A549 (cell line): ENCODE results near the gene OR2L8. TPM values are rescaled to one million over a fixed set of nuclear protein-coding genes. Genes with fewer than 3 reads are reported as not detected.

Experiments used
- ATAC-seq, 2 experiments: fragments of 200-7000 bp in 1 of 2; fragments of >200 bp in 1 of 2; cut with Nextera tagmentation in 1 of 2; cut with Tn5 transposase in 1 of 2; 3 replicates each; pipeline versions ENCODE4 v1.8.0 to v1.9.1; 2018 to 2020; ENCODE audit warnings: mild to moderate bottlenecking in 1 of 2, moderate library complexity in 1 of 2
- CTCF ChIA-PET: fragments of 300-600 bp; sonication (Branson Sonifier 250); formaldehyde crosslinking; extraction: SDS; loops from one replicate; lab custom pipeline; 2021; ENCODE audit warnings: antibody characterized with exemption, inconsistent platforms; lab: Yijun Ruan, JAX
- POLR2A ChIA-PET: fragments of 350-600 bp; formaldehyde crosslinking; extraction: SDS; loops from one replicate; lab custom pipeline; 2021; ENCODE audit warnings: antibody characterized with exemption, inconsistent platforms; lab: Yijun Ruan, JAX
- DNase-seq, 2 experiments: peaks; one replicate each; pipeline versions ENCODE4 v3.0.0 to v3.0.0-alpha.2; 2011 to 2016; ENCODE audit warnings: low read depth in 1 of 2, low spot score in 1 of 2
- FAIRE-seq: peaks from 2 replicates; lab custom pipeline; 2011; peaks lifted over from hg19 to GRCh38; lab: Jason Lieb, UNC
- H3K27ac ChIP-seq, 2 experiments: fragments of >200 bp; sonication (Bioruptor Twin); formaldehyde crosslinking; 3 replicates each; pipeline ENCODE4 v1.5.1; 2016 to 2017
- H3K4me1 ChIP-seq: fragments of >200 bp; sonication (Bioruptor Twin); formaldehyde crosslinking; 3 replicates; pipeline ENCODE4 v1.6.1; 2016
- H3K4me2 ChIP-seq: fragments of >200 bp; sonication (Bioruptor Twin); formaldehyde crosslinking; 3 replicates; pipeline ENCODE4 v1.6.1; 2016
- H3K4me3 ChIP-seq: fragments of >200 bp; sonication (Bioruptor Twin); formaldehyde crosslinking; 3 replicates; pipeline ENCODE4 v1.5.1; 2016
- H3K9me3 ChIP-seq: fragments of >200 bp; sonication (Bioruptor Twin); formaldehyde crosslinking; 3 replicates; pipeline ENCODE4 v1.6.1; 2016
- CBX2 ChIP-seq: fragments of 200-600 bp; sonication (generic); IDR thresholded peaks from 2 replicates; pipeline ENCODE4 v1.6.1; 2016; ENCODE audit warnings: low read depth, mild to moderate bottlenecking, borderline replicate concordance
- CEBPB ChIP-seq, 2 experiments: fragments of >200 bp in 1 of 2; sonication (Bioruptor Twin) in 1 of 2; formaldehyde crosslinking in 1 of 2; IDR thresholded peaks; 2 replicates each; pipeline ENCODE4 v1.6.1; 2012 to 2016
- CHD2 ChIP-seq: fragments of 150-350 bp; IDR thresholded peaks from 2 replicates; pipeline ENCODE4 v1.6.1; 2014; ENCODE audit warnings: low read length; ENCODE audit not compliant: partially characterized antibody
- EHMT2 ChIP-seq: fragments of 200-600 bp; sonication (generic); IDR thresholded peaks from 2 replicates; pipeline ENCODE4 v1.6.1; 2016; ENCODE audit warnings: antibody characterized with exemption, low read depth, mild to moderate bottlenecking, moderate library complexity
- ESRRA ChIP-seq: fragments of 150-350 bp; IDR thresholded peaks from 2 replicates; pipeline ENCODE4 v1.6.1; 2014; ENCODE audit warnings: mild to moderate bottlenecking, low read length, borderline replicate concordance
- HOXA7 ChIP-seq: fragments of 250-450 bp; sonication (Bioruptor Pico); IDR thresholded peaks from 2 replicates; pipeline ENCODE4 v1.5.0; 2020; ENCODE audit warnings: mild to moderate bottlenecking, moderate library complexity
- JUN ChIP-seq, 2 experiments: fragments of >200 bp; sonication (Bioruptor Twin); formaldehyde crosslinking; IDR thresholded peaks; 2 replicates in 1 of 2; 3 replicates in 1 of 2; pipeline ENCODE4 v1.6.1; 2016 to 2017
- KDM5A ChIP-seq: fragments of 200-600 bp; sonication (generic); IDR thresholded peaks from 2 replicates; pipeline ENCODE4 v1.6.1; 2016; ENCODE audit warnings: antibody characterized with exemption, mild to moderate bottlenecking
- MYC ChIP-seq: IDR thresholded peaks from 2 replicates; pipeline ENCODE4 v1.6.1; 2012; ENCODE audit warnings: mild to moderate bottlenecking, inconsistent platforms, low read length, improper control_type of control experiment, borderline replicate concordance
- NPAS2 ChIP-seq: fragments of 250-450 bp; sonication (Bioruptor Pico); IDR thresholded peaks from 2 replicates; pipeline ENCODE4 v1.8.0; 2022; ENCODE audit warnings: mild to moderate bottlenecking, moderate library complexity, borderline replicate concordance
- POLR2AphosphoS2 ChIP-seq: conservative IDR thresholded peaks from 2 replicates; pipeline ENCODE4 v1.6.1; 2012; ENCODE audit warnings: low read length, improper control_type of control experiment, inconsistent platforms
- RNF2 ChIP-seq: fragments of 200-600 bp; sonication (generic); IDR thresholded peaks from 2 replicates; pipeline ENCODE4 v1.6.1; 2016; ENCODE audit warnings: low read depth, mild to moderate bottlenecking, antibody characterized with exemption, moderate library complexity, borderline replicate concordance
- SMC3 ChIP-seq: fragments of >200 bp; sonication (Bioruptor Twin); formaldehyde crosslinking; IDR thresholded peaks from 3 replicates; pipeline ENCODE4 v1.6.1; 2018; ENCODE audit warnings: inconsistent platforms
- TFCP2L1 ChIP-seq: fragments of 250-450 bp; sonication (Bioruptor Pico); IDR thresholded peaks from 2 replicates; pipeline ENCODE4 v1.5.0; 2021; ENCODE audit warnings: mild to moderate bottlenecking
- TP53 ChIP-seq: fragments of 250-450 bp; sonication (Bioruptor Pico); IDR thresholded peaks from 2 replicates; pipeline ENCODE4 v1.5.0; 2021; ENCODE audit warnings: mild to moderate bottlenecking, moderate library complexity
- ZC3H11A ChIP-seq: fragments of 450-650 bp; IDR thresholded peaks from 2 replicates; pipeline ENCODE4 v1.6.1; 2014; ENCODE audit warnings: antibody characterized with exemption, mild to moderate bottlenecking
- ZNF302 ChIP-seq: fragments of 250-450 bp; sonication (Bioruptor Pico); IDR thresholded peaks from 2 replicates; pipeline ENCODE4 v1.9.0; 2021; ENCODE audit warnings: inconsistent platforms, mild to moderate bottlenecking, moderate library complexity
- WGBS: methylation state at CpG from one replicate; pipeline ENCODE4 v1.1.6; 2017; ENCODE audit errors: missing lambda C conversion rate; 5-methylcytosine and 5-hydroxymethylcytosine counted together
- polyA plus RNA-seq, 4 experiments: library from polyadenylated mRNA; depleted of rRNA in 3 of 4; stranded (reverse); fragments of >200 nt; fragmentation: RNase III in 1 of 4; extraction: RNeasy Plus Mini Kit Qiagen cat#74134 plus additional on column Dnase treatment in 1 of 4; gene quantifications; 2 replicates in 3 of 4; 3 replicates in 1 of 4; pipeline ENCODE4 v1.2.3, GENCODE V29; 2011 to 2017
- TF ChIP-seq, protein P1 (sequence below): fragments of 250-450 bp; sonication (Bioruptor Pico); IDR thresholded peaks from 2 replicates; pipeline ENCODE4 v1.5.0; 2020; ENCODE audit warnings: low read depth, mild to moderate bottlenecking, moderate library complexity
- TF ChIP-seq, protein P2 (sequence below): fragments of >200 bp; sonication (Bioruptor Twin); formaldehyde crosslinking; IDR thresholded peaks from 2 replicates; pipeline ENCODE4 v1.6.1; 2016
- TF ChIP-seq, protein P3 (sequence below): IDR thresholded peaks from 2 replicates; pipeline ENCODE4 v1.6.1; 2012
- TF ChIP-seq, protein P4 (sequence below): fragments of 250-450 bp; sonication (Bioruptor Pico); IDR thresholded peaks from 2 replicates; pipeline ENCODE4 v1.5.0; 2021; ENCODE audit warnings: mild to moderate bottlenecking, moderate library complexity, borderline replicate concordance
- TF ChIP-seq, protein P5 (sequence below): IDR thresholded peaks from 2 replicates; pipeline ENCODE4 v1.6.1; 2012

The OR2L8 gene
- polyA plus RNA-seq, 2 of the 4 experiments (the other 2 are of a cell fraction), result not detected

DNA sequence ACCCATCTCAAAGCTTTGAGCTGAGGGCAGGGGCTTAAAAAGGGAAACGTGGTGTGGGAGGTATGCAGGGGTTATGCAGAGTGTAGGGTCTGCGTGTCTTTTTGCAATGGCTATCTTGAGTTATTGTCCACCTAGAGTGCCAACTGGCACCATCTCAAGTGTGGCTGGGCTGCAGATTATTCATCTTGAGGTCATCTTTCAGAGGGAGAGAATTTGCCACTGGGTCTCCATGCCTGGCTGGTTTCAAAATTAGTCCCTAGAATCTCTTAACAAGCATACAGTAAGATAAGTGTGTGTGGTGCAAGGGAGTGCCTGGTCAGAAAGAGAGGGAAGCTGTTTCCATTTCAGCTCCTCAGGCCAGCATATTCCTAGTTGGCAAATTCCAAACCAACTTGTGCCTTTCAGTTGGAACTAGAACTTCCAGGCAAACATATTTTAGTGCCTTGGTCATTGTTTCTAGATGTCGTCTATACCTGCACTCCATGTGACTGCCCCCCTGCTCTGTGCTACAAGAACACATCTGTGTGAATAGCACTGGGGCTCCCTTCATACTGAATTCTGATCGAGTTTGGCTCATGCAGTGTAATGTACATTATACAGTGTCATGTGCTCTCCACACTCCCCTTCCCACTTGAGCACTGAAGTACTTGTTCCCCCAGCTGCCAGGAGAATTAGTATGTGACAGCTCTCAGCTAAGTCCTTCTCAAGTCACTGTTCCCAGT lies 33.6 kb upstream of the OR2L8 start:
- WGBS, result 23% methylated on average over 4 of the region's 4 CpGs
- no peaks in the 10 kb centered on the region for H3K4me1 ChIP-seq

DNA sequence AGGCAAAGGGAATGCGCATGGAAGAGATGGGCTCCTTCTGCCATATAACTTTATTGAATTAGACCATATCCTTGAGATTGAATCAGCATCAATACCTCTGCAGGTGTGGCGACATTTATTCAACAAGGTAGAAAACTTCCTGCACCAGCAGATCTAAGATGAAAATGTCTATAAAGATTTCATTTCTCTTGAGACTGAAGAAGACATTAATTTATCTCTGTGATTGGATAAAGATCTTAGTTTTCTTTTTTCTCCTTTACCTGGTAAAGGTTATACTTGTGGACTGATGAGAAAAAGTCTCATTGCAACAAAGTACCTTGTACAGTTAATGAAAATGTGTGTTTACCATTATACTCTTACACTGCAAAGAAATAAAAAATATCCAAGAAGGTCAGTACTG lies 28.7 kb upstream of the OR2L8 start, which contains the start of gene OR2T8:
Gene OR2T8 (plus strand): TSS at position 301 of the 400 bp plus-strand sequence. CDS start 766 bp downstream, outside the sequence.
- TF ChIP-seq ZC3H11A (no peak), HOXA7 (CRISPR knock-in tag) (no peak), CEBPB (IDR thresholded peaks at IDR 0.05) (no peak), MYC (no peak), POLR2AphosphoS2 (no peak)
- TF ChIP-seq, protein P1, sequence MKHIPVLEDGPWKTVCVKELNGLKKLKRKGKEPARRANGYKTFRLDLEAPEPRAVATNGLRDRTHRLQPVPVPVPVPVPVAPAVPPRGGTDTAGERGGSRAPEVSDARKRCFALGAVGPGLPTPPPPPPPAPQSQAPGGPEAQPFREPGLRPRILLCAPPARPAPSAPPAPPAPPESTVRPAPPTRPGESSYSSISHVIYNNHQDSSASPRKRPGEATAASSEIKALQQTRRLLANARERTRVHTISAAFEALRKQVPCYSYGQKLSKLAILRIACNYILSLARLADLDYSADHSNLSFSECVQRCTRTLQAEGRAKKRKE (CRISPR knock-in tag), result no peak
- TF ChIP-seq, protein P2, sequence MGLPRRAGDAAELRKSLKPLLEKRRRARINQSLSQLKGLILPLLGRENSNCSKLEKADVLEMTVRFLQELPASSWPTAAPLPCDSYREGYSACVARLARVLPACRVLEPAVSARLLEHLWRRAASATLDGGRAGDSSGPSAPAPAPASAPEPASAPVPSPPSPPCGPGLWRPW, result no peak
- no peaks in the 10 kb centered on the region for H3K4me1 ChIP-seq
- H3K9me3 ChIP-seq, result no peaks in the 10 kb centered on the region
- no peak within 1 kb of the TSS for H3K27ac ChIP-seq
- CTCF ChIA-PET, result no interaction called here
- FAIRE-seq (no peak), DNase-seq (no peak), ATAC-seq (no peak)
- no peak within 1 kb of the TSS for H3K4me2 ChIP-seq
- 30% methylated on average over 2 of the region's 2 CpGs for WGBS
- POLR2A ChIA-PET, result no interaction called here
- H3K4me3 ChIP-seq, result no peak within 1 kb of the TSS

More for the DNA sequence above, 33.6 kb upstream of the OR2L8 start:
- FAIRE-seq, result no peak
- no peak for ATAC-seq
- TF ChIP-seq KDM5A (no peak), JUN (IDR thresholded peaks at IDR 0.05) (no peak), ZNF302 (no peak), SMC3 (no peak), CBX2 (no peak), POLR2AphosphoS2 (no peak), TP53 (CRISPR knock-in tag) (no peak), TFCP2L1 (CRISPR knock-in tag) (no peak), EHMT2 (no peak), NPAS2 (CRISPR knock-in tag) (no peak), RNF2 (no peak), CHD2 (no peak), ESRRA (no peak)
- TF ChIP-seq, protein P3, sequence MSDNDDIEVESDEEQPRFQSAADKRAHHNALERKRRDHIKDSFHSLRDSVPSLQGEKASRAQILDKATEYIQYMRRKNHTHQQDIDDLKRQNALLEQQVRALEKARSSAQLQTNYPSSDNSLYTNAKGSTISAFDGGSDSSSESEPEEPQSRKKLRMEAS, result no peak
- TF ChIP-seq, protein P4, sequence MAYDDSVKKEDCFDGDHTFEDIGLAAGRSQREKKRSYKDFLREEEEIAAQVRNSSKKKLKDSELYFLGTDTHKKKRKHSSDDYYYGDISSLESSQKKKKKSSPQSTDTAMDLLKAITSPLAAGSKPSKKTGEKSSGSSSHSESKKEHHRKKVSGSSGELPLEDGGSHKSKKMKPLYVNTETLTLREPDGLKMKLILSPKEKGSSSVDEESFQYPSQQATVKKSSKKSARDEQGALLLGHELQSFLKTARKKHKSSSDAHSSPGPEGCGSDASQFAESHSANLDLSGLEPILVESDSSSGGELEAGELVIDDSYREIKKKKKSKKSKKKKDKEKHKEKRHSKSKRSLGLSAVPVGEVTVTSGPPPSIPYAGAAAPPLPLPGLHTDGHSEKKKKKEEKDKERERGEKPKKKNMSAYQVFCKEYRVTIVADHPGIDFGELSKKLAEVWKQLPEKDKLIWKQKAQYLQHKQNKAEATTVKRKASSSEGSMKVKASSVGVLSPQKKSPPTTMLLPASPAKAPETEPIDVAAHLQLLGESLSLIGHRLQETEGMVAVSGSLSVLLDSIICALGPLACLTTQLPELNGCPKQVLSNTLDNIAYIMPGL, result no peak
- TF ChIP-seq, protein P5, sequence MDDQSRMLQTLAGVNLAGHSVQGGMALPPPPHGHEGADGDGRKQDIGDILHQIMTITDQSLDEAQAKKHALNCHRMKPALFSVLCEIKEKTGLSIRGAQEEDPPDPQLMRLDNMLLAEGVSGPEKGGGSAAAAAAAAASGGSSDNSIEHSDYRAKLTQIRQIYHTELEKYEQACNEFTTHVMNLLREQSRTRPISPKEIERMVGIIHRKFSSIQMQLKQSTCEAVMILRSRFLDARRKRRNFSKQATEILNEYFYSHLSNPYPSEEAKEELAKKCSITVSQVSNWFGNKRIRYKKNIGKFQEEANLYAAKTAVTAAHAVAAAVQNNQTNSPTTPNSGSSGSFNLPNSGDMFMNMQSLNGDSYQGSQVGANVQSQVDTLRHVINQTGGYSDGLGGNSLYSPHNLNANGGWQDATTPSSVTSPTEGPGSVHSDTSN, result no peak
- Histone ChIP-seq H3K9me3 (no peaks in the 10 kb centered on the region; the same call in 2 of the 3 replicates), H3K27ac (no peak overlapping the region), H3K4me3 (no peak overlapping the region), H3K4me2 (no peak overlapping the region)
- POLR2A ChIA-PET, result no interaction called here
- DNase-seq, result no peak
- CTCF ChIA-PET, result no interaction called here
